Activated CD4-positive, alpha-beta memory T cell treated with anti-CD3 and anti-CD28 coated beads for 36 hours (primary cell): ENCODE data around the gene LRIG1. TPM values are rescaled to one million over a fixed set of nuclear protein-coding genes. Genes with fewer than 3 reads are reported as not detected.
A peak's percentile ranks its signal among the peaks of the same experiment; 100 is the strongest.
"Not testable (repeated sequence)": the region's sequence is repeated elsewhere in the genome, so short reads cannot be mapped to it uniquely, and the experiment has no call there.

Experiments used
- CTCF ChIA-PET: fragments of 350-600 bp; sonication (Branson Sonifier 250); formaldehyde crosslinking; loops from one replicate; lab custom pipeline; 2021; ENCODE audit warnings: antibody characterized with exemption, inconsistent platforms; lab: Charles Lee
- POLR2A ChIA-PET: fragments of 350-600 bp; sonication (Branson Sonifier 250); formaldehyde crosslinking; loops from one replicate; lab custom pipeline; 2021; ENCODE audit warnings: antibody characterized with exemption; lab: Charles Lee
- DNase-seq: peaks from one replicate; pipeline ENCODE4 v3.0.0-alpha.2; 2020
- H3K27ac Mint-ChIP-seq: one replicate; pipeline ENCODE4 v1.8.0; 2021; ENCODE audit warnings: mixed read lengths
- H3K27me3 Mint-ChIP-seq: one replicate; pipeline ENCODE4 v1.8.0; 2021; ENCODE audit warnings: mixed read lengths
- H3K36me3 Mint-ChIP-seq: one replicate; pipeline ENCODE4 v1.8.0; 2021; ENCODE audit warnings: mixed read lengths
- H3K4me1 Mint-ChIP-seq: one replicate; pipeline ENCODE4 v1.8.0; 2021; ENCODE audit warnings: low read depth, mixed read lengths
- H3K4me3 Mint-ChIP-seq: one replicate; pipeline ENCODE4 v1.8.0; 2021; ENCODE audit warnings: mild to moderate bottlenecking, mixed read lengths
- H3K9me3 Mint-ChIP-seq: one replicate; pipeline ENCODE4 v1.8.0; 2021; ENCODE audit warnings: mixed read lengths
- intact Hi-C: fragments of 100-400 bp; cut with micrococcal nuclease; formaldehyde crosslinking; loops from one replicate; pipeline ENCODE4 v1.15.1; 2023
- total RNA-seq, 2 experiments: library from RNA; stranded (reverse); gene quantifications; one replicate each; pipeline ENCODE4 v1.2.3, GENCODE V29; 2021

LRIG1 gene
- total RNA-seq, 2 experiments from 2014 or later: 35.3 to 40.4 TPM

DNA sequence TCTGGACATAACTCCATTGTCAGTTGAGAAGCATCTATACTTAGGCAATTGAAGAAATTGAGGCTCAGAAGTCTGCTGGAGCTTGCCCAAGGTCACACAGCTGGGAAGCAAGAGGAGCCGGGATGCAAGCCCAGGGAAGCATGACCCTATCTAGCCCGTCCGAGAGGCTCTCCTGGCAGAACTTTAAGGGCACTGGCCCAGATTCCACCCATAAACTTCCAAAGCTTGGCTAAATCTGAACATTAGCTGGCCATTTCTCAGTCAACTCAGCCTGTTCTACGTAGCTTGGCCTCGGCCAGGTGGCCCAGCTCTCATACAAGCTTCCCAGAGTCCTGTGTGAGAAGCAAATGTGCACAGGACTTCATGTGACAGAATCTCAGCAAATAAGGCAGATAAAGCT is 75.8 kb downstream of the LRIG1 start:
- ChIA-PET CTCF (interaction anchor here (1.3 kb wide), 1 partner anchor 17 kb away, joined by 4 read pairs; no protein-coding TSS in a partner anchor), POLR2A (no interaction called here)
- Mint-ChIP-seq H3K9me3 (peaks cover 30% of the 10 kb centered on the region), H3K4me3 (no peak overlapping the region), H3K4me1 (peaks cover 51% of the 10 kb centered on the region), H3K27ac (no peak overlapping the region), H3K27me3 (no peaks in the 10 kb centered on the region), H3K36me3 (peaks cover 35% of the 10 kb centered on the region)
- intact Hi-C loops: loop anchor here (2.0 kb wide), 1 partner anchor 48 kb away; no protein-coding TSS in a partner anchor
- DNase-seq: no peak

DNA sequence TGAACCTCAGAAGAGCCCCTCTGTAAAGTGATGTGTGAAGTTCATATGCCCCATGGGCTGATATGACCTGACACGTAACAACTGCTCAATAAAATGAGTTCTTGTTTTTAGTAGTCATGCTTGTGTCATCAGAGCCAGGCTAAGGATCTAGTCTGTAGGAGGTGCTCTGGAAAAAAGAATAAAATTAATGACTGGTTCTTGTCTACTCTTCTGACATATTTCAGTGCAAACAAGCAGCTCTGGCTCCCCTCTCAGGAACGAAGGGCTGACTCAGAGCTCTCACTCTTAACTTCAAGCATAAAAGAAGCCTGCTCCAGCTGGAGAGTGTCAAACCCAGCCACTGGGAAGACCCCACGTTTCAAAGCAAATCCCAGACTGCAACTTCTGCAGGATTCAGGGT is 77.0 kb downstream of the LRIG1 start:
- H3K27ac Mint-ChIP-seq: peak overlapping the region; percentile 66
- H3K9me3 Mint-ChIP-seq: peaks cover 30% of the 10 kb centered on the region
- CTCF ChIA-PET: interaction anchor here (0.7 to 1.1 kb wide), 2 partner anchors 9 to 60 kb away, joined by 3 read pairs; no protein-coding TSS in a partner anchor
- no peaks in the 10 kb centered on the region for H3K27me3 Mint-ChIP-seq
- peaks cover 53% of the 10 kb centered on the region for H3K4me1 Mint-ChIP-seq
- H3K36me3 Mint-ChIP-seq: peaks cover 42% of the 10 kb centered on the region
- intact Hi-C loops: loop anchor here (2.0 kb wide), 1 partner anchor 49 kb away; no protein-coding TSS in a partner anchor
- POLR2A ChIA-PET: no interaction called here
- DNase-seq: peak; percentile 43
- H3K4me3 Mint-ChIP-seq: no peak overlapping the region

DNA sequence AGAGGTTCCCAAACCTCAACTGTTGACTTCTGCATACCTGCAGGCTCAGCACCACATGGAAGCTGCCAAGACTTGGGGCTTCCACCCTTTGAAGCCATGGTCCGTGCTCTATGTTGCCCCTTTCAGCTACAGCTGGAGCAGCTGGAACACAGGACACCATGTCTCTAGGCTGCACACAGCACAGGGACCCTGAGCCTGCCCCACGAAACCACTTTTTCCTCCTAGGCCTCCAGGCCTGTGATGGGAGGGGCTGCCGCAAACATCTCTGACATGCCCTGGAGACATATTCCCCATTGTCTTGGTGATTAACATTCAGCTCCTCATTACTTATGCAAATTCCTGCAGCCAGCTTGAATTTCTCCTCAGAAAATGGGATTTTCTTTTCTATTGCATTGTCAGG is 78.9 kb downstream of the LRIG1 start:
- Mint-ChIP-seq H3K9me3 (peaks cover 30% of the 10 kb centered on the region), H3K36me3 (peaks cover 46% of the 10 kb centered on the region), H3K4me1 (peaks cover 53% of the 10 kb centered on the region)
- H3K27me3 Mint-ChIP-seq, POLR2A ChIA-PET, H3K27ac Mint-ChIP-seq, DNase-seq, H3K4me3 Mint-ChIP-seq, intact Hi-C loops: not testable (repeated sequence)
- CTCF ChIA-PET: interaction anchor here (0.7 kb wide), 1 partner anchor 43 kb away, joined by 3 read pairs; no protein-coding TSS in a partner anchor

DNA sequence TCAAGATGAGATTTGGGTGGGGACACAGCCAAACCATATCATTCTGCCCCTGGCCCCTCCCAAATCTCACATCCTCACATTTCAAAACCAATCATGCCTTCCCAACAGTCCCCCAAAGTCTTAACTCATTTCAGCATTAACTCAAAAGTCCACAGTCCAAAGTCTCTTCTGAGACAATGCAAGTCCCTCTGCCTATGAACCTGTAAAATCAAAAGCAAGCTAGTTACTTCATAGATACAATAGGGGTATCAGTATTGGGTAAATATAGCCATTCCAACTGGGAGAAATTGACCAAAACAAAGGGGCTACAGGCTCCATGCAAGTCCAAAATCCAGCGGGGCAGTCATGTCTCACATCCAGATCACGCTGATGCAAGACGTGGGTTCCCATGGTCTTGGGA is 79.7 kb downstream of the LRIG1 start:
- CTCF ChIA-PET: interaction anchor here (0.7 kb wide), 1 partner anchor 43 kb away, joined by 3 read pairs; no protein-coding TSS in a partner anchor
- H3K27me3 Mint-ChIP-seq, H3K27ac Mint-ChIP-seq, H3K4me3 Mint-ChIP-seq, intact Hi-C loops, DNase-seq, POLR2A ChIA-PET: not testable (repeated sequence)
- Mint-ChIP-seq H3K4me1 (peaks cover 46% of the 10 kb centered on the region), H3K36me3 (peaks cover 53% of the 10 kb centered on the region), H3K9me3 (peaks cover 30% of the 10 kb centered on the region)

DNA sequence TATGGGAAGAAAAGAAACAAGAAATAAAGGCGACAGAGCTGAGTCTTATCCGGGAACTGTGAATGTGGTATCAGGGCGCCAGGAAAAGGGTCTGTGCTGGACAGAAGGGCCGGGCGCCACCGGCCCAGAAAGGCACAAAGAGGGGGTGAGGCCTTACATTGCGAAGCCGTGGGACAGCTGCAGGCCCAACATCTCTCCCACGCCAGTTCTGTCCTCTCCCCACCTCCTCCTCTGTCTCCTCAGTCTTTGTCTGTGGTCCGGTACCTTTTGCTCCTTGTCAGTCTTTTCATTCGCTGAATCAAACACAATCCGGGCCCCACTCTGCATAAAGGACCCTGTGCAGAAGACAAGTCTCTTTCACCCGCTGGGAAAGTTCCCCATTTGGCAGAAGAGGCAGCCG is 81.8 kb downstream of the LRIG1 start:
- CTCF ChIA-PET: no interaction called here
- Mint-ChIP-seq H3K27ac (no peak overlapping the region), H3K27me3 (no peaks in the 10 kb centered on the region), H3K4me1 (peaks cover 30% of the 10 kb centered on the region), H3K36me3 (peaks cover 57% of the 10 kb centered on the region), H3K9me3 (peaks cover 28% of the 10 kb centered on the region), H3K4me3 (no peak overlapping the region)
- POLR2A ChIA-PET: no interaction called here
- no peak for DNase-seq
- intact Hi-C loops: no loop called here

DNA sequence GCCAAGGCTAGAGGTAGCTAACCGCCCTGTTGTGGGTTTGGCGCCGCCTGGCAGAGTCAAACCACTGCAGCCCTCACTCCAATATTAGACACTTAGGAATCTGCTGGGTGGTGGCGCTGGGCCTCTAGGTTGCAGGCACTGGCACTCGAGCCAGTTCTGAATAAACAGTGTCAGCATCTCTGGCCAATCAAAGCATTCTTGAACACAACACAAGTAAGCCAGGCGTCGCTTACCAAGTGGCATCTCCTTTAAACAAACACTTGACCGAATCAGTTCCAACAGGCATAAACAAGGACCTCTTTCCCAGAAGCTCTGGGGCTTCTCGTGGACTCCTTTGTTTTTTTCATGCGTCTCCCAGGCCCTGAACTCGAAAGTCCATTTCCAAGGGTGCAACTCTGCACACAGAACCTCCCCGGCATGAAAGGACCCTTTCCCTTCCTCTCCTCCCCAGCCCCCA is 82.3 kb downstream of the LRIG1 start:
- Mint-ChIP-seq H3K9me3 (peaks cover 26% of the 10 kb centered on the region), H3K36me3 (peaks cover 55% of the 10 kb centered on the region), H3K27me3 (no peaks in the 10 kb centered on the region), H3K27ac (no peak overlapping the region), H3K4me3 (no peak overlapping the region), H3K4me1 (peaks cover 26% of the 10 kb centered on the region)
- intact Hi-C loops: no loop called here
- no peak for DNase-seq
- ChIA-PET CTCF (no interaction called here), POLR2A (no interaction called here)

DNA sequence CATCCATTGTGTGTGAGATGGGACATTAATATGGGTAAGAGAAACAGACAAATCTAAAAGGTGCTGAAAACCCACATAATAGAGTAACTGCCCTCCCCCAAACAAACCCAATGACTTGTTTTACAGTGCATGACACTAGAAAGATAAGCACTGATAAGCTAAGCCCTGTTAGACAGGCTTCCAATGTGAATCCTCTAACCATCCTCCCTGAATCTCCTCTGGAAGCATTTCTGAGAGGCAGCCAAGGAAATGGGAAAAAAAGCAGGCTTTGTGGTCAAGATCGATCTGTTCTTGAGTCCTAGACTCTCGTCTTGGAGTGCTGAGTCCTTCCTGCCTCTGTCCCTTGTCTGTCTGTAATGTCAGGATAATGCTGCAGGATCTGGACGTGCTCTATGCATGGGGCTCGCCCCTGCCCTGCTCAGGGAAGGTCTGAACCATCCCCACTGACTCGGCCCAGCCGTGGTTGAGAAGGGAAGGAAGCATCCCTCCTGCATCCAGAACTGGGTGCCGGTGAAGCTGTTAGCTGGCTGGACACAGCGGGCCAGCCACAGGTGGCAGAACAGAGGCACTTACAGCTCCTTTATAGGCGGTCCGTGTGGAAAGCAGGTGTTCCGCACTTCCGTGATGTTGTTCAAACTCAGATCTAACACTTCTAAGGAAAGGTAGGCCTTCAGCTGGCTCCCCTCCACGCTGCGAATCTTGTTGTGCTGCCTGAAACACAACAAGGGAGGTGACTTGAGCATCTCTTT is 84.1 kb downstream of the LRIG1 start:
- no peak for DNase-seq
- intact Hi-C loops: no loop called here
- Mint-ChIP-seq H3K9me3 (peaks cover 12% of the 10 kb centered on the region), H3K27me3 (no peaks in the 10 kb centered on the region), H3K36me3 (peaks cover 54% of the 10 kb centered on the region), H3K4me3 (no peak overlapping the region), H3K27ac (no peak overlapping the region), H3K4me1 (peaks cover 31% of the 10 kb centered on the region)
- POLR2A ChIA-PET: no interaction called here
- CTCF ChIA-PET: interaction anchor here (0.8 kb wide), 1 partner anchor 7 kb away, joined by 4 read pairs; no protein-coding TSS in a partner anchor

DNA sequence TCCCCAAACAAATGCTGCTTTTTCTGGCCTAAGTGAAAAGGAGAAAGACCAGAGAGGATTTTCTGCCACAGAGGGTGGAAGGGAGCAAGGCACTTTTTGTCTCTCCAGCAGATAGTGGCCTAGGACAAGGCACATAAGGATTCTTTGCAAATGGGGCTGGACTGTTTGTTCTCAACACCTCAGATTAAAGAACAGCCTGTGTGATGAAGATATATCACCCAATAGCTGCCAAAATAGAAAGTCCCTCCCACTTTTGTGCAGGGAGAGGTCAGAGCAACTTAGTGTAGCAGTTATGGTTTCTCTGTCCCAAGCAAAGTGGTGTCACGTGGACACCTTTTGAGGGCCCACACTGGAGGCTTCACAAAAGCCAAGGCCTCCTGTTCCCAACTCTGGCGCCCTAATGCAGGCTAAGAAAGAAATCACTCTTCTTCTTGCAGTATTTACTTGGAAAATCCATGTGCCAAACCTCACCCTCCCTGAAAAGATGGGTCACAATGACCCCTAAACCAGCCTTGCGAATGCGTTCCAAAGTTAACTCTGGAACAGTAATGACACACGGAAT is 84.9 kb downstream of the LRIG1 start:
- Mint-ChIP-seq H3K27me3 (no peaks in the 10 kb centered on the region), H3K4me3 (no peak overlapping the region), H3K36me3 (peaks cover 51% of the 10 kb centered on the region), H3K27ac (no peak overlapping the region), H3K9me3 (peaks cover 6% of the 10 kb centered on the region), H3K4me1 (peaks cover 29% of the 10 kb centered on the region)
- CTCF ChIA-PET: no interaction called here
- POLR2A ChIA-PET: no interaction called here
- intact Hi-C loops: no loop called here
- no peak for DNase-seq

DNA sequence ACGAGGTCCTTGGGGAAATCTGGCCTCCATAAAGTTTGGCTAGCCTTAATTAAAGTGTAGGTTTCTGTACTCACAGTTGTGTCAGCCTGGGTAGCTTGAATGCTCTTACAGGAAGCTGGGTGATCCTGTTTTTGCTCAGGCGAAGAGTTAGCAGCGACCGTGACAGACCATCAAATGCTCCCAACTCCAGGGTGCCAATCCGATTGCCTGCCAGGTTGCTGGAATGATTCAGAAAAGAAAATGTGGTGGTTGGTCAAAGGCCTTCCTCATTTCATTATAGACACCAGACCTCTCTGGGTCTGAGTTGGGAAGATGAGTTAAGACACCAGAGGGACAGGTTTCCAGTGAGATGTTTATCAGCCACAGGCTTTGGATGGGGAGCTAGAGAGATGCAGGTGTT is 86.0 kb downstream of the LRIG1 start:
- CTCF ChIA-PET: interaction anchor here (0.9 kb wide), 1 partner anchor 408 kb away, joined by 4 read pairs; no protein-coding TSS in a partner anchor
- no peaks in the 10 kb centered on the region for H3K27me3 Mint-ChIP-seq
- peaks cover 45% of the 10 kb centered on the region for H3K36me3 Mint-ChIP-seq
- no peak overlapping the region for H3K27ac Mint-ChIP-seq
- POLR2A ChIA-PET: no interaction called here
- no peak overlapping the region for H3K4me3 Mint-ChIP-seq
- no peak for DNase-seq
- H3K9me3 Mint-ChIP-seq: no peaks in the 10 kb centered on the region
- H3K4me1 Mint-ChIP-seq: peaks cover 20% of the 10 kb centered on the region
- intact Hi-C loops: no loop called here

DNA sequence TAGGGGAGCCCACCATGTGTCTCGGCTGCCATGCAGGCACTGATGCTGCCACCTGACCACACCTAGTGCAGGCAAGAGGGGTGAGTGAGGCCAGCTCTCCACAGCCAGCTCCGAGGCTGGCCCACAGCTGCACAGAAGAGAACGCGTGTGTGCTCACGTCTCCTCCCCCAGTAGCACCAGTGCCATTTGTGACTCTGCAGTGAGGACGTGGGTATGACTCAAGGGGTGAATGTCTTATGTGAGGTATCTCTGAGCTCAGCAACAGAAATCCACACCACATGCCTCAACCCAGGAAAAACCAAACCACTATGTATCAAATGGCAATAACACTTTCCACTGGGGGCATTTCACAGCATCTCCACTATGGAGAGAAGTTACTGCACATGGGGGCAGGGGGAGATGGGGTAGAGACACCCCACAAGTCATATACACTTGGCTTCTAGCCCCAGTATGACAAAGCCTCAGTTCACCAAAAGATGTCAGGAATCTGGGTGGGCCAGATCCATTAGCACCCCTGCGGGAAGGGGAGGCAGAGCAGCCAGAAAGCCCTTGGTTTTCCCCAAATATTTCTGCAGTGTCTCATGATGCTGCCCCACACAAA is 87.6 kb downstream of the LRIG1 start:
- intact Hi-C loops: no loop called here
- Mint-ChIP-seq H3K27me3 (no peaks in the 10 kb centered on the region), H3K27ac (peak overlapping the region; percentile 15), H3K9me3 (no peaks in the 10 kb centered on the region), H3K4me1 (peaks cover 9% of the 10 kb centered on the region), H3K36me3 (peaks cover 40% of the 10 kb centered on the region), H3K4me3 (no peak overlapping the region)
- ChIA-PET POLR2A (no interaction called here), CTCF (interaction anchor here (1.5 to 8.5 kb wide), 2 partner anchors 78 to 404 kb away, joined by 3 to 71 read pairs; no protein-coding TSS in a partner anchor)
- peak; percentile 25 for DNase-seq

DNA sequence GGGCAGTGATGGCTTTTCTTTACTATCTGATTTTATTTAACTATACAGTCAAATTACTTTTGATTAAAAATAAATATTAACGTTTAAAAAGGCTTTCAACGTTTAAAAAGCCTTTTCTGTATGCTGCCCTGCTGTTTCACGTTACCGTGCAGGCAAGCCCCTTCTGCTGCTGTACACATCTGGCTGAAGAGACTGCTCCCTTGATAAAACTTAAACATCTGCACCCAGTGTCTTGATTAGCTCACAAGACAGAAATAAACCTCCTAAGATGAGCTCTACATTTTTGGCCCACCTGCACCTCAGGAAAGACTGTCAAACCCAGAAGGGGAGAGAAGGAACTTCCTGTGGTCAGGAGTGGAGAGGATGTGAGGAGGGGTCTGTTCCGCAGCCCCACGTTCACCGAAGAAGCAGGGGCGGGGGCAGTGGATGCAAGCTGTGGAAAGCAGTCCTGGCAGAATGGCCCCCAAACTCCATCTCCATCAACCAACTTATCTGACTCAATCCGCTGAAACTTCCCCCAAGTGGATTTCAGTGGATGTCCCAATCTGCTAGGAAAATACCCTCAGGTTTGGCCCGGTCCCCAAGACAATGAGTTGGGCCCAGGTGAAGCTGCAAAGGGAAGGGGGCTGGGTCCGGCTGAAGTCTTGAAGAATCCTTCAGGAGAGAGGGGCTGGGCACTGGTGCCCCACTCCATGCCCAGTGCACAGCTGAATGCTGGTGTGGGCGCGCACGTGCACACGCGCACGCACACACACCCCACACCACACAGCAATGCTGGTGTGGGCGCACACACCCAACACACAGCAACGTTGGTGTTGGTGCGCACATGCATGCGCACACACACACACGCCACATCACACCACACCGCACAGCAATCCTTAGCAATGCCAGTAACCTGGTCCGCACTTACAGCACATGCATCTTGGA is 88.6 kb downstream of the LRIG1 start:
- no peak for DNase-seq
- Mint-ChIP-seq H3K27me3 (no peaks in the 10 kb centered on the region), H3K9me3 (no peaks in the 10 kb centered on the region), H3K27ac (no peak overlapping the region), H3K4me1 (peaks cover 7% of the 10 kb centered on the region), H3K4me3 (no peak overlapping the region), H3K36me3 (peaks cover 40% of the 10 kb centered on the region)
- ChIA-PET POLR2A (no interaction called here), CTCF (interaction anchor here (1.5 to 8.5 kb wide), 3 partner anchors 79 to 410 kb away, joined by 3 to 71 read pairs (median 8); no protein-coding TSS in a partner anchor)
- intact Hi-C loops: no loop called here
